HG03571 (cell line): Measurements from ENCODE around the gene NOL4L.
"Not testable (repeated sequence)": the region's sequence is repeated elsewhere in the genome, so short reads cannot be mapped to it uniquely, and the experiment has no call there.

Experiments
- ATAC-seq: cut with Tn5 transposase; IDR thresholded peaks from one replicate; pipeline ENCODE4 v1.9.1; 2021; ENCODE audit not compliant: unreplicated experiment

The NOL4L gene

DNA sequence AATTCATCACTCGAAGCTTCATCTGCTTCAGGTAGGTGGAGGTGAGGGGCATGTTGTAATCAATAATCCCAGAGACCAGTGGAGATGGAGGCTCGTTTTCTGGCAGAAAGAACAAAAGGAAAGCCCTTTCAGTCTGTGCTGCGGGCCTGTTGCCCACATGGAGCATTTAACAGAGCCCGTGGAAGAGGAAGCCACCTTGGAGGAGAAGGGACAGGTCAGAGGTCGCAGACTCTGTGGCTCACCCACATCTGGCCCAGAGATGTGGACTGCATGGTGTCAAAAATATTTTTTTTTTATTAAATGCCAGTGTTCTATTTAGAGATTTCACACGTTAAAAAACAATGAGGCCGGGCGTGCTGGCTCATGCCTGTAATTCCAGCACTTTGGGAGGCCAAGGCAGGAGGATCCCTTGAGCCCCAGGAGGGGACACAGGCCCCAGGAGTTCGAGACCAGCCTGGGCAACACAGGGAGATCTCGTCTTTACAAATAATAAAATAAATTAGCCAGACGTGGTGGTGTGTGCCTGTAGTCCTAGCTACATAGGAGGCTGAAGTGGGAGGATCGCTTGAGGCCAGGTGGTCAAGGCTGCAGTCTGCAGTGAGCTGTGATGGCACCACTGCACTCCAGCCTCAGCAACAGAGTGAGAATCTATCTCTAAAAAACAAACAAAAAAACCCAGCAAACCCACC is 73.6 kb downstream of the NOL4L start:
- ATAC-seq: no peak

- no peak for ATAC-seq
These were observed 74.4 kb downstream of the NOL4L start for GRCh38 chr20:32510601-32511357.

- ATAC-seq: no peak
These were observed 75.0 kb downstream of the NOL4L start for GRCh38 chr20:32510120-32510600.

DNA sequence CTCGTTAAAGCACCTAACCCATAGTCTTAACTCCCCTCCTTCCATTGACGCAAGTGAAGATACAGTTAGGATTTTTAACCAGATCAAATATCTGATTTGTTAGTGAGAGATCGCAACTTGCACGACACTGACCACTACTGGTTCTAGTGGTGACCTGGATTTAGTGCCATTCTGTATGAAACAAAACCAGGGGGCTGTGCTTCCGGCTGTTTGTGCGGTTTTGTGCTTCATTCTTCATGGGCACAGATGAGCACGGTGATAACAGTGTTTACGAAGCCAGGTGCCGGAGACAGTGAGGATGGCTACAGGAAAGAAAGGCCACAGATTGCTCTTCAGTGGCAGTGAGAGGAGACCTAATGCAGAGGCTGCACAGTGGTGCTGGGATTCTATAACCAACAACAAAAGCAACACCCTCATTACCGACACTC is 75.5 kb downstream of the NOL4L start:
- ATAC-seq: no peak

DNA sequence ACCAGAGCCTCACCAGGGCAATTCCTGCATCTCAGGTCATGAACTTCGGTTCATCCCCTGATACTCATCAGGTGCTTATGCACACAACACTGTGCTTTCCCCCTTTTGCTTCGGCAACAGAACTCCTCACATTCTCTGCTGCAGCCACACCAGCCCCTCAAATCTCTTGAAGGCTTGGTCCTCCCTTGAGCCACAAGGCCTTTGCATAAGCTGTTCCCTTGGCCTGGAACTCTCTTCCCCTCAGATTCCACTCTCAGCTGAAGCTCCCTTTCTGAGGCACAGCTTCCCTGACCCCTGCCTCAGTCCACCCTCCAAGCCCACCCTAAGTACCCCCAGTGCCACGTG is 76.4 kb downstream of the NOL4L start:
- ATAC-seq: no peak

DNA sequence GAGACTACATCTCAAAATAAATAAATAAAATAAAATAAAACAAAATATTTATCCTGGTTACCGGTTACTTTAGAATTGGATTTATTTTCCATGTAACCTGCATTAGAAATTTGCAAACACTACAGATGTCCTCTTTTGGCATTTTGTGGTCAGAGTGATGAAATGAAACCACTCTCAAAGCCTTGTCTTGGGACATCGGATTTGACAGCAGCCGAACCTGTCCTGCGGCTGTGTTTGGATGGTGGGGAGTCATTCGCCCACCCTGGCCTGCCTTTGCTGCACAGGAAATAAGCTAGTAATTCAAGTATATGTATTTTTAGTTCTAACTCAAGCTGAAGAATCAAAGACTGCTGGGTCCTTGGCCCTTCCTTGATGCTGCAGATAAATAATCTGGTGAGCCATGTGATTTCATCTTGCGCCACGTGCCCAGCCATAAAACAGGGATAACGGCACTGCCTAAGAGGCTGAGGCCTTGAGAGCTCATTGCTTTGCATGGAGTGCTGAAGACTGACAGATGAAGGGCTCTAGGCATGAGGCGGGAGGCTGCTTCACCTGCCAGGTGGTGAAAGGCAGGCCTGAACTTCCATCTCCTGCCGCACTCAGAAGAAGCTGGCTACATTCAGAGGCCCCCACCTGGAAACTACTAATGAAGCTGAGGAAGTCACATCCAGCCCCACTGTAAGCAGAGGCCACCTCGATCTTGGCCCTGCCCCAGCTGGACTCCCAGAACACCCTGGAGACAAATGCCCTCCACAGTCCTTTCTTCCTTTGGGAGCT is 76.9 kb downstream of the NOL4L start:
- ATAC-seq: no peak

- no peak for ATAC-seq
These were observed 78.4 kb downstream of the NOL4L start for GRCh38 chr20:32506721-32507120.

- ATAC-seq: no peak
These were observed 79.2 kb downstream of the NOL4L start for GRCh38 chr20:32505723-32506473.

- ATAC-seq: no peak
These were observed 83.4 kb downstream of the NOL4L start for GRCh38 chr20:32501709-32502108.

- ATAC-seq: no peak
These were observed 87.4 kb downstream of the NOL4L start for GRCh38 chr20:32497589-32498224.

- ATAC-seq: no peak
These were observed 88.2 kb downstream of the NOL4L start for GRCh38 chr20:32496811-32497533.

- ATAC-seq: no peak
These were observed 89.2 kb downstream of the NOL4L start for GRCh38 chr20:32495949-32496348.

DNA sequence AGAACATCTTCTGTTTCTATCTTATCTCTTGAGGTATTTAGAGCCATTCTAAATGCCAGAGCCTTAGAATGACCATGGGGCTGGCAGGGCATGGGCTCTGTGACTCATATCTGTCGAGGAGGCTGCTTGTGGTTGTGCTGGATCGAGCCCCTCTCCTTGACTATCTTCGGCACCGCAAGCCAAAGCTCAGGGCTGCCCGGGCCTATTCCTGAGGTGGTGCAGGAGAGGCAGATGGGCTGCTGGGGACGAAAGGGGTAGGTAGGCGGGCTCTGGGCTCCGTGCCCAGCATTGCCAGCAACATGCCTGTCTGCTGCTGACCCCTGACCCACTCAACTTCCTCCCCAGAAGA is 89.9 kb downstream of the NOL4L start:
- ATAC-seq: no peak

- no peak for ATAC-seq
These were observed 90.5 kb downstream of the NOL4L start for GRCh38 chr20:32494483-32495216.

- no peak for ATAC-seq
These were observed 91.8 kb downstream of the NOL4L start for GRCh38 chr20:32493356-32493755.

DNA sequence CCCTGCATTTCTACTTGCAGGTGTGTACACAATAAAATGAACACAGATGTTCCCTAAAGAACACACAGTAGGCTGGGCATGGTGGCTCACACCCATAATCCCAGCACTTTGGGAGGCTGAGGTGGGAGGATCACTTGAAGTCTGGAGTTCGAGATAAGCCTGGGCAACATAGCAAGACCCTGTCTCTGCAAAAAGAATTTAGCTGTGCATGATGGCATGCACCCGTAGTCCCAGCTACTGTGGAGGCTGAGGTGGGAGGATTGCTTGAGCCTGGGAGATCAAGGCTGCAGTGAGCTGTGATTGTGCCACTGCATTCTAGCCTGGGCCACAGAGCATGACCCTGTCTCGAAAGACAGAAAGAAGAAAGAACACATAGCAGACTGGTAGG is 93.4 kb downstream of the NOL4L start:
- ATAC-seq: not testable (repeated sequence)

- ATAC-seq: no peak
These were observed 94.0 kb downstream of the NOL4L start for GRCh38 chr20:32490942-32491763.

GRCh38 chr20:32488066-32488838 is 96.9 kb downstream of the NOL4L start:
- ATAC-seq: no peak
